ENCODE data around the gene MYO7B. TPM values are rescaled to one million over a fixed set of nuclear protein-coding genes. Genes with fewer than 3 reads are reported as not detected.

Gene MYO7B
- total RNA-seq, 1 donor from 2014 or later: 0.78 TPM

DNA sequence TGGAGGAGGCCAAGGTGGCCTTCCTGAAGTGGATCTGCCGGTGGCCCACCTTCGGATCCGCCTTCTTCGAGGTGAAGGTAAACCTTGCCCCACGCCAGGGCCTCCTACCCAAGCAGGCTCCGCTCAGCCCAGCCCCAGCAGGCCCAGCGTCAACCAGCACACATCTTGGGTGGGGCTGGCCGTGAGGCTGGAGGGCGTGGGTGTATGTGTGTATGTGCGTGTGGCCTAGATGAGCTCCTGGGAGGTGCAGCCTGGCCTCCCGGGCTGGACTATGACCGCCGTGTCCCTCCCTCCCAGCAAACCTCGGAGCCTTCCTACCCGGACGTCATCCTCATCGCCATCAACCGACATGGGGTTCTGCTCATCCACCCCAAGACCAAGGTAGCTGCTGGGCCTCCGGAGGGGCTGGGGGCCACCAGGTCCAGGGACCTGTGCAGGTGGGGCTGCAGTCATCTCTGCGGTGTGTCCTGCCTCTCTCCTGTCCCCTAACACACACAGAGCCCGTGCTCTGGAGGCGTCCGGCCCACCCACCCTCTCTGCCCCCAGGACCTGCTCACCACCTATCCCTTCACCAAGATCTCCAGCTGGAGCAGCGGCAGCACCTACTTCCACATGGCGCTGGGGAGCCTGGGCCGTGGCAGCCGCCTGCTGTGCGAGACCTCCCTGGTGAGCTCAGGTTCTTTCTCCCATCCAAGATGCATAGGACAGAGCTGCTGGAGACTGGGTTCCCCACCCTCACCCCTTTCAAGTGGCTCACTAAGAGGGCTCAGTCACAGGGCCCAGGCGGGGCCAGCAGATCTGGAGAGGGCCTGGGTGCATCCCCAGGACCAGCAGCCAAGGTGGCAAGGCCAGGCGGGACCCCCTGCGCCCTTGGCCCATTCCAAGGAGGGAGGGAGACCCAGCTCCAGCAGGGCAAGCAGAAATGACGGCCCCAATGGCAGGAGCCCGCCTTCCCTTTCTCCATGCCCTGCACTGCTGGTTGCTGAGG lies 101.1 kb downstream of the MYO7B start:
- no peak for DNase-seq (ENCODE audit: low spot score)

DNA sequence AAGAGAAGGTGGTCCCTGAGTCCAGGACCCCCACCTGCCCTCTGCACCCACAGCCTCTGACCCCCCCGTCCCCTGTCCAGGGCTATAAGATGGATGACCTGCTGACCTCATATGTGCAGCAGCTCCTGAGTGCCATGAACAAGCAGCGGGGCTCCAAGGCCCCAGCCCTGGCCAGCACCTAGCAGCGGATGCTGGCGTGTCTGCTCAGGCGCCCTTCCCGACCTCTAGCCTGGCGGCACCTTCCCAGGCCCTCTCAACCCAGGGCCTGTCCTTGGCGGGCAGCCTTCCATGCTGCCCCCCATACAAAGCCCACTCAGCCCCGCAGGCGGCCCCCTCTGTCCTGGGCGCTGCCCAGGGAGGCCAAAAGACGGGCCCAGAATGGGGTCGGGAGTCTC lies 101.8 kb downstream of the MYO7B start:
- no peak for DNase-seq (ENCODE audit: low spot score)

- DNase-seq (ENCODE audit: low spot score): no peak
Observed at GRCh38 chr2:127637725-127638252, 102.3 kb downstream of the MYO7B start.

- DNase-seq (ENCODE audit: low spot score): no peak
Observed at GRCh38 chr2:127638361-127639110, 103.1 kb downstream of the MYO7B start.

DNA sequence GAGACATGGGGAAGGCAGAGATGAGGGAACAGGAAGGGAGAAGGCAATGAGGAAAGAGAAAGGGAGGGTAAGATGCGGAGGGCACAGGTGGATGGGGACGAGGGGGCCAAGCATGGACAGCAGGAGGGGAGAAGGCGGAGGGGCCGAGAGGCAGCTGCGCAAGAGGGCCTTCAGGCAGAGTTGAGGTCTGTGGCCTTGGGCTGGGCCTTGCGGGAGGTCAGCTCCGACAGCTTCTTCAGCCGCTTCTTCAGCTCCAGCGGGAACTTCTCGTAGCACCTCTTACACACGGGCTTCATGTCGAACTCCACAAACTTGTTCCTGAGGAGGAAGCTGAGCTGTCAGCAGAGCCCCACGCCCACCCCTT lies 103.6 kb downstream of the MYO7B start:
- no peak for DNase-seq (ENCODE audit: low spot score)

GRCh38 chr2:127640082-127641072 lies 104.9 kb downstream of the MYO7B start:
- DNase-seq (ENCODE audit: low spot score): no peak

DNA sequence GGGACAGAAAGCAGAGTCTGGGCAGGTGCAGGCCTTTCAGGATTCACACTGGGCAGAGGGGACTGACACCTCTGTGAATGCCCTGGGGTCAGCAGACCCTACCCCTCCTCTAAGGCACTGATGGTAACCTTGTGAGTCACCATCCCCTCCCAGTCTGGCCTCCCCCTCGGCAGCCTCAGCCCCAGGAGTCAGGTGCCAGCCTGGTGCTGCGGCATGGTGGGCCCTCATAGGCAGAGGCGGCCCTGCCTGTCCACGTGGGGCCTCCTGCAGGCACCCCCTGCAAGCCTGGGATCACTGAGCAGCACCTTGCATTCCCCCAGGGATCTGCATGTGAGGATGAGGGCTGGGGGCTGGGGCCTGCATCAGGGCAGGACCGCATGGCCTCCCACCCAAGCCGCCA lies 105.7 kb downstream of the MYO7B start:
- no peak for DNase-seq (ENCODE audit: low spot score)

GRCh38 chr2:127641846-127642507 lies 106.5 kb downstream of the MYO7B start:
- no peak for DNase-seq (ENCODE audit: low spot score)

DNA sequence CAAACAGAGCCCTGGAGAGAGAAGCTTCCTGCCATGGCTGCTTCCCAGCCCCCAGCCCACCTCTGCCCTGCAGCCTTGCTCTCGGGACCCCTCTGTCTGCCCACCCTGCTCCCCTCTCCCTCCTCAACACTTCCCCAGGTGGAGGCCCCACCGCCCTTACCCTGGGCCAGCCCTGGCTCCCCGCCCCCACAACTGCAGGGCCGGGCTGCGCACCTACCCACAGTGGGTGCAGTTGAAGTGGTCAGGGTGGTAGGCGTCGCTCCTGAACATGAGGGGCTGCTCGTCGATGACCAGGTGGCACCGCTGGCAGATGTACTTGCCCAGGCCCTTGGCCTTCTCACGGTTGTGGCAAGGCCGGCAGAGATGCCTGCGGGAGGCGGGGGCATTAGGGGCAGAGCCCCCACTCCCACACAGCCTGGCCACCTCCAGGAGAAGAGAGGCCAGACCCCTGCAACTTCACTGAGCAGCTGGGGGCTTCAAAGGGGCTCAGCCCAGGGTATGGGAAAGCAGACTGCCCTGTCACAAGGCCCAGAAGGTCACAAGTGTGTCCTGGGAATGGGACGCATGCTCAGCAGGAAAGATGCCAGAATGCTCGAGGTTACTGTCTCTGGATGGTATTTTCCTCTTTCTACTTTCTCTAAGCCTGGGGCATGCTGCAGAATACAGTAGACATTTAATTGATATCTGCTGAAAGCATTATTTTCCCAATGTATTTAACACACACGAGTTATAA lies 107.4 kb downstream of the MYO7B start:
- no peak for DNase-seq (ENCODE audit: low spot score)

- no peak for DNase-seq (ENCODE audit: low spot score)
Observed at GRCh38 chr2:127643439-127644065, 108.1 kb downstream of the MYO7B start.

- DNase-seq (ENCODE audit: low spot score): no peak
Observed at GRCh38 chr2:127644066-127645025, 108.9 kb downstream of the MYO7B start.

- DNase-seq (ENCODE audit: low spot score): no peak
Observed at GRCh38 chr2:127645026-127645394, 109.5 kb downstream of the MYO7B start.

- DNase-seq (ENCODE audit: low spot score): no peak
Observed at GRCh38 chr2:127645395-127646291, 110.2 kb downstream of the MYO7B start, which contains the start of gene GPR17. GPR17 (plus strand) TSS chr2:127646153; CDS start chr2:127650736, 4,583 bp downstream.

DNA sequence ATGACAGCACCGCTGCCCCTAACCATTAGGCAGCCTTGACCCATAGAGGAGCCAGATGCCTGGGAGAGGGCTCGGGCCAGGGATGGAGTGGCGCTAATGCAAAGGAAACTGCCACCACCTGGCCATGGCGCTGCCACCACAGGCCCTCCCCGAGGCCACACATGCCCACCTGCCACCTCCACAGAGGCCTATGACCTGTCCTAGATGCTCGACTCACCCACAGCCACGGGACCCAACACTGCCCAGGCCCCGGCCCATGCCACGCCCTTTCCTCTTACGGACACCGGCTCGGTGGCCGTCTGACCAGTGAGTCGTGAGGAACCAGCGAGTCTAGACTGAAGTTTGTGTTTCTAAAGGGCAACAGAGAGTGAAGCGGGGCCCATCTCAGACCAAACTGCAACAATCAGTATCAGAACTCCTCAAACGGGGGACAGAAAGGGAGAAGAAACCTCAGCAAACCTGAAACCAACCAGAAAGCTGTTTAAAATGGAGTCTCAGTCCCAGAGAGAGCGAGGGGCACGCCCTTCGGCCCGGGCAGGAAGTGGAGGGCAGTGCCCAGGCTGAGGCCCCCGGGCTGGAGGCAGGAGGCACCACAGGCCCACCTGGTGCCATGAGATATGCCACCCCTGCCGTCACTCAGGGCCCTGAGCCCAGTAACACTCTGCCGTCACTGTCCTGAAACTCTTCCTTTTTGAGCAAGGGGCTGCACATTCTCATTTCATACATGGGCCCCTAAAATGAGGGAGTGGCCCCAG lies 111.2 kb downstream of the MYO7B start:
- no peak for DNase-seq (ENCODE audit: low spot score)

GRCh38 chr2:127647242-127648190 lies 112.0 kb downstream of the MYO7B start:
- DNase-seq (ENCODE audit: low spot score): no peak
